Activated naive CD8-positive, alpha-beta T cell (primary cell): ENCODE results near the gene ARF3.

Source experiments
- H3K27ac Mint-ChIP-seq: one replicate; pipeline ENCODE4 v1.8.0; 2021; ENCODE audit warnings: mixed read lengths
- H3K27me3 Mint-ChIP-seq: one replicate; pipeline ENCODE4 v1.8.0; 2021; ENCODE audit warnings: mixed read lengths
- H3K36me3 Mint-ChIP-seq: one replicate; pipeline ENCODE4 v1.8.0; 2021; ENCODE audit warnings: mixed read lengths
- H3K4me1 Mint-ChIP-seq: one replicate; pipeline ENCODE4 v1.8.0; 2021; ENCODE audit warnings: low read depth, mixed read lengths
- H3K4me3 Mint-ChIP-seq: one replicate; pipeline ENCODE4 v1.8.0; 2021; ENCODE audit warnings: mild to moderate bottlenecking, mixed read lengths
- H3K9me3 Mint-ChIP-seq: one replicate; pipeline ENCODE4 v1.8.0; 2021; ENCODE audit warnings: low read depth, mixed read lengths

ARF3 gene

DNA sequence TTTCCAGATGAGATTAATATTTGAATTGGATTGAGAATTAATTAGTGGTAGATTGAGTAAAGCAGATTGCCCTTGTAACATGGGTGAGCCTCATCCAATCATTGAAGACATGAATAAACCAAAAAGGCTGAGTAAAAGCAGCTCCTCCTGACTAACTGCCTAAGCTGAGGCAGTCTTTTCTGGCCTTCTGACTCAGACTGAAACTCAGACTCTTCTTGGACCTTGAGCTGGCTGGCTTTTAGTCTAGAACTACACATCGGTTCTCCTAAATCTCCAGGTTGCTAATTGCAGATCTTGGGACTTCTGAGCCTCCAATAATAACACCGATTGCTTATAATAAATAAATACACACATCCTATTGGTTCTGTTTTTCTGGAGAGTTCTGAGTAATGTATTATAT is 56.0 kb downstream of the ARF3 start:
- H3K27ac Mint-ChIP-seq = no peak overlapping the region
- no peaks in the 10 kb centered on the region for H3K9me3 Mint-ChIP-seq
- H3K27me3 Mint-ChIP-seq = peaks cover 3% of the 10 kb centered on the region
- H3K4me3 Mint-ChIP-seq = no peak overlapping the region
- no peaks in the 10 kb centered on the region for H3K36me3 Mint-ChIP-seq
- H3K4me1 Mint-ChIP-seq = peaks cover 8% of the 10 kb centered on the region

GRCh38 chr12:48899651-48900050 is 57.6 kb downstream of the ARF3 start:
- peaks cover 7% of the 10 kb centered on the region for H3K4me1 Mint-ChIP-seq
- no peak overlapping the region for H3K27ac Mint-ChIP-seq
- peaks cover 3% of the 10 kb centered on the region for H3K27me3 Mint-ChIP-seq
- no peaks in the 10 kb centered on the region for H3K36me3 Mint-ChIP-seq
- H3K9me3 Mint-ChIP-seq = no peaks in the 10 kb centered on the region
- no peak overlapping the region for H3K4me3 Mint-ChIP-seq

DNA sequence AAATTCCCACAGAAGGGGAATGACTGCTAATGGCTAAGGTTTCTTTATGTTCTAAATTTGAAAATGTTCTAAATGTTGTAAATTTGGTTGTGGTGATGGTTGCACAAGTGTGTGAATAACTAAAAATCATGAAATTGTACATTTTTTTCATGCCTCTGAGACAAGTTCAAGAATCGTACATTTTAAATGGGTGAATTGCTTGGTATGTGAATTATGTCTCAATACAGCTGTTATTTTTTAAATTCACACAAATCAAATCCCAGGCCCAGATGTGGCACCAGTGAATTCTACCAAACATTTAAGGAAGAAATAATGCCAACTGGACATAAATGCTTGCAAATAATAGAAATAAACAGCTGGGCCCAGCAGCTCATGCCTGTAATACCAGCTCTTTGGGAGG is 63.0 kb downstream of the ARF3 start:
- no peaks in the 10 kb centered on the region for H3K9me3 Mint-ChIP-seq
- H3K4me1 Mint-ChIP-seq = peaks cover 2% of the 10 kb centered on the region
- no peaks in the 10 kb centered on the region for H3K36me3 Mint-ChIP-seq

GRCh38 chr12:48890657-48891418 is 66.4 kb downstream of the ARF3 start:
- H3K27ac Mint-ChIP-seq = no peak overlapping the region
- no peaks in the 10 kb centered on the region for H3K36me3 Mint-ChIP-seq
- no peak overlapping the region for H3K4me3 Mint-ChIP-seq
- H3K4me1 Mint-ChIP-seq = peaks cover 2% of the 10 kb centered on the region
- no peaks in the 10 kb centered on the region for H3K9me3 Mint-ChIP-seq
- peaks cover 9% of the 10 kb centered on the region for H3K27me3 Mint-ChIP-seq

More for the DNA sequence above, 63.0 kb downstream of the ARF3 start:
- H3K27ac Mint-ChIP-seq = no peak overlapping the region
- peaks cover 11% of the 10 kb centered on the region for H3K27me3 Mint-ChIP-seq
- no peak overlapping the region for H3K4me3 Mint-ChIP-seq

GRCh38 chr12:48889679-48890078 is 67.6 kb downstream of the ARF3 start:
- peaks cover 9% of the 10 kb centered on the region for H3K27me3 Mint-ChIP-seq
- H3K4me1 Mint-ChIP-seq = peaks cover 2% of the 10 kb centered on the region
- no peak overlapping the region for H3K27ac Mint-ChIP-seq
- H3K36me3 Mint-ChIP-seq = no peaks in the 10 kb centered on the region
- no peaks in the 10 kb centered on the region for H3K9me3 Mint-ChIP-seq
- H3K4me3 Mint-ChIP-seq = no peak overlapping the region
